ENCODE measurements around the gene DBNDD2.
A peak's percentile ranks its signal among the peaks of the same experiment; 100 is the strongest.

The DBNDD2 gene

GRCh38 chr20:45419188-45420091 is 11.4 kb downstream of the DBNDD2 start:
- no peak for DNase-seq

GRCh38 chr20:45420125-45420524 is 12.0 kb downstream of the DBNDD2 start:
- DNase-seq, result no peak

- no peak for DNase-seq
These were observed 15.6 kb downstream of the DBNDD2 start for GRCh38 chr20:45423700-45424099.

- no peak for DNase-seq
These were observed 17.5 kb downstream of the DBNDD2 start for GRCh38 chr20:45425561-45425960.

- DNase-seq, result no peak
These were observed 18.4 kb downstream of the DBNDD2 start for GRCh38 chr20:45426320-45427016.

- no peak for DNase-seq
These were observed 19.4 kb downstream of the DBNDD2 start for GRCh38 chr20:45427236-45428149.

- DNase-seq, result no peak
These were observed 21.5 kb downstream of the DBNDD2 start for GRCh38 chr20:45429618-45430017.

- DNase-seq, result no peak
These were observed 24.2 kb downstream of the DBNDD2 start for GRCh38 chr20:45432294-45432693.

- no peak for DNase-seq
These were observed 25.2 kb downstream of the DBNDD2 start for GRCh38 chr20:45433316-45433715.

GRCh38 chr20:45433976-45434375 is 25.9 kb downstream of the DBNDD2 start:
- DNase-seq, result no peak

GRCh38 chr20:45436732-45437485 is 28.8 kb downstream of the DBNDD2 start:
- peak; percentile 69 for DNase-seq

- DNase-seq, result no peak
These were observed 32.3 kb downstream of the DBNDD2 start for GRCh38 chr20:45440424-45440823.

GRCh38 chr20:45440891-45441685 is 33.0 kb downstream of the DBNDD2 start:
- DNase-seq, result no peak

GRCh38 chr20:45441746-45442145 is 33.7 kb downstream of the DBNDD2 start:
- no peak for DNase-seq

GRCh38 chr20:45444050-45444449 is 36.0 kb downstream of the DBNDD2 start:
- DNase-seq, result no peak

- no peak for DNase-seq
These were observed 37.9 kb downstream of the DBNDD2 start for GRCh38 chr20:45445805-45446562.

- no peak for DNase-seq
These were observed 40.2 kb downstream of the DBNDD2 start for GRCh38 chr20:45448270-45448669.

GRCh38 chr20:45449528-45449927 is 41.4 kb downstream of the DBNDD2 start:
- no peak for DNase-seq

- peak; percentile 23 for DNase-seq
These were observed 42.2 kb downstream of the DBNDD2 start for GRCh38 chr20:45450097-45450818.

- DNase-seq, result no peak
These were observed 44.1 kb downstream of the DBNDD2 start for GRCh38 chr20:45452238-45452637.
